ENCODE data around the gene DNAJC15.

DNAJC15 gene

DNA sequence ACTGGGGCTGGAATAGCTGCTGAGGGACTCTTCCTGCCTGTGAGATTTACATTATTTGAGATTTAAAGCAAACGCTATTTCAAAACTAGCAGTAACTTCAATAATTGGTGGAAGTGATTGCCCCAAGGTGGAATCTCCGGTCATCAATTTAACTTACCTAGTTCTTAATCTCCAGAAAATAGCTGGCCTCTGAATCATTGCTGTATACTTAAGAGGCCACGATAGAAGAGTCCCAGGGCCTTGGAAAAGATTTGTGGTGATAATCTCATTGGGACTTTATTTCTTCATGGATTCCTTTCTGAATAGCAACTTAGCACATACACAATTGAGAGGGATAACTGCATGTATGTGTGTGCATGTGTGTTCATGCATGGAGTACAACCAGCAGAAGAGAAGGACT, 120.2 kb downstream of the DNAJC15 start:
- Histone ChIP-seq H2BK15ac (ENCODE audit: low read length) (no peak overlapping the region), H3K14ac (ENCODE audit: low read length) (no peak overlapping the region)
- no CpG with 5 or more reads among the region's 3 CpGs for WGBS, 2 donors (ENCODE audit: extremely low coverage in 2 of 2, insufficient read length in 2 of 2, insufficient replicate concordance in 1 of 2)

GRCh38 chr13:43145534-43146196, 122.3 kb downstream of the DNAJC15 start:
- peaks cover 0 to 3% of the 10 kb centered on the region in 2 donors for H3K4me1 ChIP-seq (ENCODE audit: control insufficient read depth in 2 of 2, insufficient read depth in 1 of 2, low read depth in 1 of 2, low read length in 2 of 2)
- H4K8ac ChIP-seq (ENCODE audit: low read depth, low read length) = no peak overlapping the region
- H3K9me3 ChIP-seq (replicated peaks in 1 of 2; ENCODE audit: control insufficient read depth in 2 of 2, insufficient read depth in 1 of 2, low read depth in 1 of 2, low read length in 2 of 2) = no peaks in the 10 kb centered on the region
- H2BK120ac ChIP-seq (ENCODE audit: low read depth, low read length) = no peak overlapping the region
- H3K27me3 ChIP-seq (ENCODE audit: control insufficient read depth in 3 of 3, insufficient read depth in 3 of 3, low read depth in 1 of 3, low read length in 3 of 3) = peaks cover 0 to 6% (median 0%) of the 10 kb centered on the region in 3 experiments
- H3K4ac ChIP-seq (ENCODE audit: low read length) = no peak overlapping the region
- H3K4me3 ChIP-seq (ENCODE audit: low read length in 2 of 2) = no peak overlapping the region
- no peak overlapping the region for H3K9ac ChIP-seq (ENCODE audit: low read depth, low read length, poor library complexity)
- WGBS, 2 donors (ENCODE audit: extremely low coverage in 2 of 2, insufficient read length in 2 of 2, insufficient replicate concordance in 1 of 2) = no CpG with 5 or more reads among the region's 8 CpGs
- no peak overlapping the region for H2BK5ac ChIP-seq (ENCODE audit: low read length)
- no peak overlapping the region for H3K18ac ChIP-seq (ENCODE audit: low read length)
- H3K4me2 ChIP-seq (ENCODE audit: insufficient read depth, low read length, poor library complexity, severe bottlenecking) = no peak overlapping the region
- H3K27ac ChIP-seq (replicated peaks; ENCODE audit: low read length) = no peak overlapping the region
- H4K91ac ChIP-seq (ENCODE audit: low read depth, low read length, poor library complexity) = no peak overlapping the region
- no peak for DNase-seq (ENCODE audit: low spot score)
- no peak overlapping the region for H2AK5ac ChIP-seq (ENCODE audit: low read depth, low read length)
- H3K36me3 ChIP-seq (replicated peaks in 1 of 2; ENCODE audit: control insufficient read depth in 2 of 2, insufficient read depth in 2 of 2, low read length in 2 of 2) = no peaks in the 10 kb centered on the region
- no peaks in the 10 kb centered on the region for H3K79me1 ChIP-seq (ENCODE audit: low read depth, low read length)
- no peak overlapping the region for H2AFZ ChIP-seq (ENCODE audit: low read length)
- no peak overlapping the region for H3K14ac ChIP-seq (ENCODE audit: low read length)
- no peak overlapping the region for H2BK15ac ChIP-seq (ENCODE audit: low read length)
- no peak overlapping the region for H2BK12ac ChIP-seq (ENCODE audit: low read length)
- H3K23ac ChIP-seq (ENCODE audit: low read depth, low read length, poor library complexity) = no peak overlapping the region

More for the DNA sequence above, 120.2 kb downstream of the DNAJC15 start:
- H3K79me1 ChIP-seq (ENCODE audit: low read depth, low read length) = no peaks in the 10 kb centered on the region
- no peak overlapping the region for H2AFZ ChIP-seq (ENCODE audit: low read length)
- H4K91ac ChIP-seq (ENCODE audit: low read depth, low read length, poor library complexity) = no peak overlapping the region
- no peak overlapping the region for H2BK12ac ChIP-seq (ENCODE audit: low read length)
- H3K23ac ChIP-seq (ENCODE audit: low read depth, low read length, poor library complexity) = no peak overlapping the region
- H3K9me3 ChIP-seq (replicated peaks in 1 of 2; ENCODE audit: control insufficient read depth in 2 of 2, insufficient read depth in 1 of 2, low read depth in 1 of 2, low read length in 2 of 2) = no peaks in the 10 kb centered on the region
- no peak overlapping the region for H3K27ac ChIP-seq (replicated peaks; ENCODE audit: low read length)
- peaks cover 0 to 3% of the 10 kb centered on the region in 2 donors for H3K4me1 ChIP-seq (ENCODE audit: control insufficient read depth in 2 of 2, insufficient read depth in 1 of 2, low read depth in 1 of 2, low read length in 2 of 2)
- no peak overlapping the region for H2AK5ac ChIP-seq (ENCODE audit: low read depth, low read length)
- no peak overlapping the region for H3K4ac ChIP-seq (ENCODE audit: low read length)
- DNase-seq (ENCODE audit: low spot score) = no peak
- H3K9ac ChIP-seq (ENCODE audit: low read depth, low read length, poor library complexity) = no peak overlapping the region
- no peaks in the 10 kb centered on the region for H3K36me3 ChIP-seq (replicated peaks in 1 of 2; ENCODE audit: control insufficient read depth in 2 of 2, insufficient read depth in 2 of 2, low read length in 2 of 2)
- no peak overlapping the region for H3K18ac ChIP-seq (ENCODE audit: low read length)
- no peak overlapping the region for H2BK5ac ChIP-seq (ENCODE audit: low read length)
- no peak overlapping the region for H3K4me3 ChIP-seq (ENCODE audit: low read length in 2 of 2)
- H4K8ac ChIP-seq (ENCODE audit: low read depth, low read length) = no peak overlapping the region
- H3K27me3 ChIP-seq (ENCODE audit: control insufficient read depth in 3 of 3, insufficient read depth in 3 of 3, low read depth in 1 of 3, low read length in 3 of 3) = peaks cover 0 to 4% (median 0%) of the 10 kb centered on the region in 3 experiments
- H2BK120ac ChIP-seq (ENCODE audit: low read depth, low read length) = no peak overlapping the region
- H3K4me2 ChIP-seq (ENCODE audit: insufficient read depth, low read length, poor library complexity, severe bottlenecking) = no peak overlapping the region

DNA sequence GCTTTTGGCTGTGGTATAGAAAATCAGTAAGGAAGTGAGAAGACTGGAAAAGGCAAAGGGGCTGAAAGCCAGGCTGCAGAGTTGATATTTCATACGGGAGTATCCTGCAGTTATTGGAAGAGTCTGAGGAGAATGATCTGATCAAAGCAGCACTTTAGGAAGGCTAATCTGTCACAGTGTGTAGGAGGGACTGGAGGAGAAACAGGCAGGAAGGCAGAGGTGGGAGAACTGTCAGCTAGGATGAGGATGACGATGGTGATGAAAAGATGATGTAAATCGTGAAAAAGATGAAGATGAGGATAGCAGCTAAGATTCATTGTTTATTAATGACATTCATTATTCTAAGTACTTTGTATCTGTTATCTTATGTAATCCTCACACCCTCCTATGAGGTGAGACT, 123.0 kb downstream of the DNAJC15 start:
- 100% methylated on average over 2 of the region's 3 CpGs; no CpG with 5 or more reads in 1 of the 2 donors for WGBS, 2 donors (ENCODE audit: extremely low coverage in 2 of 2, insufficient read length in 2 of 2, insufficient replicate concordance in 1 of 2)
- Histone ChIP-seq H3K36me3 (replicated peaks in 1 of 2; ENCODE audit: control insufficient read depth in 2 of 2, insufficient read depth in 2 of 2, low read length in 2 of 2) (no peaks in the 10 kb centered on the region), H4K91ac (ENCODE audit: low read depth, low read length, poor library complexity) (no peak overlapping the region), H3K9me3 (replicated peaks in 1 of 2; ENCODE audit: control insufficient read depth in 2 of 2, insufficient read depth in 1 of 2, low read depth in 1 of 2, low read length in 2 of 2) (no peaks in the 10 kb centered on the region), H3K27me3 (ENCODE audit: control insufficient read depth in 3 of 3, insufficient read depth in 3 of 3, low read depth in 1 of 3, low read length in 3 of 3) (peaks cover 0 to 6% (median 0%) of the 10 kb centered on the region in 3 experiments), H2BK12ac (ENCODE audit: low read length) (no peak overlapping the region), H3K79me1 (ENCODE audit: low read depth, low read length) (no peaks in the 10 kb centered on the region), H2AK5ac (ENCODE audit: low read depth, low read length) (no peak overlapping the region), H3K4me1 (ENCODE audit: control insufficient read depth in 2 of 2, insufficient read depth in 1 of 2, low read depth in 1 of 2, low read length in 2 of 2) (peaks cover 0 to 3% of the 10 kb centered on the region in 2 donors), H2BK5ac (ENCODE audit: low read length) (no peak overlapping the region), H3K23ac (ENCODE audit: low read depth, low read length, poor library complexity) (no peak overlapping the region), H3K9ac (ENCODE audit: low read depth, low read length, poor library complexity) (no peak overlapping the region), H3K4ac (ENCODE audit: low read length) (no peak overlapping the region), H4K8ac (ENCODE audit: low read depth, low read length) (no peak overlapping the region), H2BK15ac (ENCODE audit: low read length) (no peak overlapping the region), H3K18ac (ENCODE audit: low read length) (no peak overlapping the region), H3K14ac (ENCODE audit: low read length) (no peak overlapping the region), H2AFZ (ENCODE audit: low read length) (no peak overlapping the region), H3K27ac (replicated peaks; ENCODE audit: low read length) (no peak overlapping the region), H3K4me3 (ENCODE audit: low read length in 2 of 2) (no peak overlapping the region), H3K4me2 (ENCODE audit: insufficient read depth, low read length, poor library complexity, severe bottlenecking) (no peak overlapping the region), H2BK120ac (ENCODE audit: low read depth, low read length) (no peak overlapping the region)
- DNase-seq (ENCODE audit: low spot score) = no peak

DNA sequence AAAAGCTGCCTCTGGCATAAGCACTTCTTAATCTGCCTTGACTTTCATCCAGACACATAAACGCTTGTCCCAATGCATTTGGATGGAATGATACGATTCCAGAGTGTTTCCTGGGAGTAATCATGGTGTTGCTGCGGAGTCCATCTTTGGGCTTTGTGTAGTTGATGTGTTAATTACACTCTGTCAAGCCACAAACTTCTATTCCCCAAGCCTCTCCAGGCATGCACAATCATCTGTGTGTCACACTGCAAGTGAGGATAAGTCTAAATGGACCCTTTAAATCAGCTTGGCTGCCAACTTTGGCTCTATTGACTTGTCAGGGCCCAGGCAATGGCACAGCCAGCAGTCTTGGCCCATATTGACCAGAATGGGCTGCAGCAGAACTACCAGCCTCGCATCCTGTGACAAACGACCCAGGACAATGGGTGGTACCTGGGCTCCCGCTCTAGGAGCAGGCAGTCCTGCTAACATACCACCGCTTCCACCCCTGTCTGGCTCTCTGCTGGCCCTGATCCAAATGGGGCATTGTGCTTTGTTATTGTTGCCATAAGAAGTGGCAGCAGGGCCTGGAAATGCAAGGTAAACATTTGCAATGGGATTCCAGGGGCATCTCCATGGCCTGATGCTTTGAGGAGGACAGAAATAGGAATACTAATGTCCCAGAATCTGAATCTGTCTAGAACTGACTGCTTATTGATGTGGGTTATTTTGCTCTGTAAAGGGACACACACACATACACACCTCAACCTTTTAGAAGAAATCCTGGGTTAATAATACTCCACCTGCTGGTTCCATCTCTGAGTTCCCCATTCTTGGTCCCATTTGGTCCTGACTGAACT, 127.2 kb downstream of the DNAJC15 start:
- Histone ChIP-seq H3K27me3 (ENCODE audit: control insufficient read depth in 3 of 3, insufficient read depth in 3 of 3, low read depth in 1 of 3, low read length in 3 of 3) (peaks cover 0 to 11% (median 0%) of the 10 kb centered on the region in 3 experiments), H3K36me3 (replicated peaks in 1 of 2; ENCODE audit: control insufficient read depth in 2 of 2, insufficient read depth in 2 of 2, low read length in 2 of 2) (no peaks in the 10 kb centered on the region), H2AFZ (ENCODE audit: low read length) (no peak overlapping the region), H4K91ac (ENCODE audit: low read depth, low read length, poor library complexity) (no peak overlapping the region), H3K4me1 (ENCODE audit: control insufficient read depth in 2 of 2, insufficient read depth in 1 of 2, low read depth in 1 of 2, low read length in 2 of 2) (peaks cover 0 to 1% of the 10 kb centered on the region in 2 donors), H3K14ac (ENCODE audit: low read length) (no peak overlapping the region), H3K23ac (ENCODE audit: low read depth, low read length, poor library complexity) (no peak overlapping the region), H3K9ac (ENCODE audit: low read depth, low read length, poor library complexity) (no peak overlapping the region), H3K27ac (replicated peaks; ENCODE audit: low read length) (no peak overlapping the region), H2BK15ac (ENCODE audit: low read length) (no peak overlapping the region), H3K9me3 (replicated peaks in 1 of 2; ENCODE audit: control insufficient read depth in 2 of 2, insufficient read depth in 1 of 2, low read depth in 1 of 2, low read length in 2 of 2) (no peaks in the 10 kb centered on the region), H2BK120ac (ENCODE audit: low read depth, low read length) (no peak overlapping the region), H2BK12ac (ENCODE audit: low read length) (no peak overlapping the region), H2AK5ac (ENCODE audit: low read depth, low read length) (no peak overlapping the region), H3K4me3 (ENCODE audit: low read length in 2 of 2) (no peak overlapping the region), H3K4ac (ENCODE audit: low read length) (no peak overlapping the region), H3K18ac (ENCODE audit: low read length) (no peak overlapping the region), H3K4me2 (ENCODE audit: insufficient read depth, low read length, poor library complexity, severe bottlenecking) (no peak overlapping the region), H2BK5ac (ENCODE audit: low read length) (no peak overlapping the region), H3K79me1 (ENCODE audit: low read depth, low read length) (no peaks in the 10 kb centered on the region), H4K8ac (ENCODE audit: low read depth, low read length) (no peak overlapping the region)
- WGBS, 2 donors (ENCODE audit: extremely low coverage in 2 of 2, insufficient read length in 2 of 2, insufficient replicate concordance in 1 of 2) = no CpG with 5 or more reads among the region's 7 CpGs
- DNase-seq (ENCODE audit: low spot score) = no peak

Data from neuronal stem cell (in vitro differentiated cells).